ENCODE results near the gene MTMR10.
A peak's percentile ranks its signal among the peaks of the same experiment; 100 is the strongest.

Gene MTMR10, protein sequence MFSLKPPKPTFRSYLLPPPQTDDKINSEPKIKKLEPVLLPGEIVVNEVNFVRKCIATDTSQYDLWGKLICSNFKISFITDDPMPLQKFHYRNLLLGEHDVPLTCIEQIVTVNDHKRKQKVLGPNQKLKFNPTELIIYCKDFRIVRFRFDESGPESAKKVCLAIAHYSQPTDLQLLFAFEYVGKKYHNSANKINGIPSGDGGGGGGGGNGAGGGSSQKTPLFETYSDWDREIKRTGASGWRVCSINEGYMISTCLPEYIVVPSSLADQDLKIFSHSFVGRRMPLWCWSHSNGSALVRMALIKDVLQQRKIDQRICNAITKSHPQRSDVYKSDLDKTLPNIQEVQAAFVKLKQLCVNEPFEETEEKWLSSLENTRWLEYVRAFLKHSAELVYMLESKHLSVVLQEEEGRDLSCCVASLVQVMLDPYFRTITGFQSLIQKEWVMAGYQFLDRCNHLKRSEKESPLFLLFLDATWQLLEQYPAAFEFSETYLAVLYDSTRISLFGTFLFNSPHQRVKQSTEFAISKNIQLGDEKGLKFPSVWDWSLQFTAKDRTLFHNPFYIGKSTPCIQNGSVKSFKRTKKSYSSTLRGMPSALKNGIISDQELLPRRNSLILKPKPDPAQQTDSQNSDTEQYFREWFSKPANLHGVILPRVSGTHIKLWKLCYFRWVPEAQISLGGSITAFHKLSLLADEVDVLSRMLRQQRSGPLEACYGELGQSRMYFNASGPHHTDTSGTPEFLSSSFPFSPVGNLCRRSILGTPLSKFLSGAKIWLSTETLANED

DNA sequence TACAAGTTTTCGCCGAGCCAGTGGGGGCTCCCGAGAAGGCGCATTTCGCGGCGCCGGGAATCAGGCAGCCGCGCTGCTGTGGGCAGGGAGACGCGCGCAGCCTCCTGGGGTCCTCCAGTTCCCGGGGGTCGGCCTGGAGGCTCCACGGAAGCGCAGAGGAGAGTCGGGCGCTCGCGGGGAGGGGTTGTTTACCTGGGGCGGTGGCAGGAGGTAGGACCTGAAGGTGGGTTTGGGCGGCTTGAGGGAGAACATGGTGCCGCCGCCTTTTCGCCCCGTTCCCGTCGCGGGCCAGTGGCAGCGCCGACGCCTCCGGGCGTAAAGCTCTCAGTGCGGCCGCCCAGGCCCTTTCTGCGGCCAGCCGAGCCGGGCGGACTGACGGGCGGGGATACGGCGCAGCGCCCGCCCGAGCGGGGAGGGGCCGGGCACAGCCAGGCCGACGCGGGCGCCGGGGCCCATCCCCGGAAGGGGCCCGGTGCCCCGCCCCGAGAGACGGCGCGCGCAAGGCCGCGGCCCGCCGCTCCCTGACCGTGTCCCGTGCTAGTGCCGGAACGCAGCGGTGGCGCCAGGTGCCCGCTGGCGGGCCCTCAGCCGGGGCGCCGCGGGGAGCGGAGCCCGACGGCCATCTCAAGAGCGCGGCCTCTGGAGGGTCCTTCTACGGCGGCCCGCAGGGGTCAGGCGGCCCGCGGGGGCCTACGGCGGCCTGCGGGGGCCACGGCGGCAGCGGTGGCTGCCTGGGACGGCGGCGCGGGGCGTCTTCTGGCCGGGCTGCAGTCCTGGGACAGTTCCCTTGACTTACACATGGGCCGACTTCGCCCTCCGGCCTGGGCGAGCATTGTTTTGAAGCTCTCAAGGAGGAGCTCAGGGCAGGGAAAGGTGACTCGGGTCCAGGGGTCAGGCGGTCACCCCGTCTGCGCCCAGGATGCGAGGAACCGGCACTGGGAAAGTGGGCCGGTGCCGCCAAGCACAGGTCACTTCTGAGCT is at the start of gene MTMR10:
MTMR10 (minus strand) TSS at position 374 of the 981 bp plus-strand sequence; CDS start at position 252, 122 bp downstream.
- peak; percentile 84 for DNase-seq

DNA sequence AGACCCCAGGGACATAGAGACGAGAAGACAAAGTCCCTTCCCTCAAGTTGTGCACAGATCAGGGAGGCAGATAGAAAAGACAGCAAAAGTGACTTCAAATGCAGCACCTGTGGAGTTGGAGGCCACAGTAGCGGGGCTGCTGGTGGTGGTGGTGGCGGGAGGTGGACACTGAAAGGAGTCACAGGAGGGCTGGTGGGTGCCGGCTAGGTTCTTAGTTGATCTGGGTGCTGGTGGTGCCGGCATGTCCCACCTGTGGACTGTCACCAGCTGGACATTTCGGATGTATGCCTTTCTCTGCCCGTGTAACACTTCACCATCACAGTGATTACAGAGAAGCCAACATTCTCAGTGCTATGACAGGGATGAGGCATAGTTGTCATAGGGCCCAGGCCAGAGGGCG is 49.2 kb upstream of the MTMR10 start:
- DNase-seq, result no peak

DNA sequence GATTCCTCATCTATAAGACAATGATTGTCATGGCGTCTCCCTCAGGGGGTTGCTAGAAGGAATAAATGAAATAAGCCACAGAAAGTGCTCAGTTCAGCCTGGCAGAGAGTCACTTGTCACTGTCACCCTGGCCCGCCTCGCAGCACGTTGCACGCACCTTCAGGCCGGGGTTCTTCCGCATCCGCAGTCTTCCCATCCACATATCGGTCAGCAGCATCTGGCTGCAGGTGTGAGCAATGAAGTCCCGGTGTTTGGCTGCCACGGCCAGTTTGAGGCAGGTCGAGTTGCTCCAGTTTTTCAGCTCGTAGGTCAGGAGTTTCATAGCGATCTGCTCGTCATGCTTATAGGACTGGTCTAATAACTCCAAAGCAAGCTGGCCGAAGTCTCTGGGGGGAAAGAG is 48.5 kb upstream of the MTMR10 start:
- DNase-seq, result no peak

DNA sequence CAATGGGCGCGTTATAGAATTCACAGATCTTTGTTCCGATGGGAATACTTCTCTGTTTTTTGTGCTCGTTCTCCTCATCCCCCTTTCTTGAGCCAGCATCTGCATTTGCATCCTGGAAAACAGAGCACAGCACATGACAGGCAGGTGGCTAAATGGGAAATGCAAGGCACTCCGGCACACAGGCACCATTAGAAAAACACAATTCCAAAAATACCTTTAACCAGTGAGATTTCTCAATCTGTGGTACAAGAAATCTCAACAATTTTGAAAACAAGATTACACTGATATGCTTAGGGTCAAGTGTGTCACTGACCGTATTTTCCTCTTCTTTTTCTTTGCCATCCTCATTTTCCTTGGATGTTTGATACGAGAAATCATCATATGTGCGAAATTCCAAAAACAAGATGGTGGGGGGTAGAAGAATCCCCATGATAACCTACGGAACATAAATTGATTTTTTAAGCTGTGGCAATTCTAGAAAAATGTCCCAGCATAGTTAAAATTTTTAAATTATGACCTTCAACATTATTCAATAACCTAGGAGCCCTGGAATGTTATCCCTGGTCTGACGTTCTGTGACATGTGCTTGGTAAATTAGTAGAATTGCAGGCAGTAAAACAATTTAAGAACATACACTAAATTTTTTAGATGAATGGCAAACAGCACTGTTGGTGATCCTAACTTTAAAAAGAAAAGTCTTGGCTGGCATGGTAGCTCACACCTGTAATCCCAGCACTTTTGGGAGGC is 46.5 kb upstream of the MTMR10 start:
- no peak for DNase-seq

DNA sequence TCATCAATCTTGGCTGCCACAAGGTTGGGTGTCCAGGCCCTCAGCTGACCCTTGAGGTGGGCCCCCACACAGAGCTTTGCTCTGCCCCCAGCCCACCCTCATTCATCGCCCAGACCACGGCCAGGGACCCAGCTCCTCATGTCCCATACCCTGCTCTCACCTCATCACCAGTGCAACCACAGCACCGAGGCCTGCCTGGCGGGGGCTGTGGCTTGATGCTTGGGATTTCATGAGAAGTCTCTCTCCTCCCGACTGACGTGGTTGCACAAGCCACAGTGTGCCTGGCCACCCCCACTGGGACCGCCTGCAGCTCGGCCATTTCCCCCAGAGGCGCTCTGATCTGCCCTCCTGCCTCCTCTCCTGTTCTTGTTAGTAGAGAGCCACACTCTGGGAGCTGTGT is 45.4 kb upstream of the MTMR10 start:
- no peak for DNase-seq

DNA sequence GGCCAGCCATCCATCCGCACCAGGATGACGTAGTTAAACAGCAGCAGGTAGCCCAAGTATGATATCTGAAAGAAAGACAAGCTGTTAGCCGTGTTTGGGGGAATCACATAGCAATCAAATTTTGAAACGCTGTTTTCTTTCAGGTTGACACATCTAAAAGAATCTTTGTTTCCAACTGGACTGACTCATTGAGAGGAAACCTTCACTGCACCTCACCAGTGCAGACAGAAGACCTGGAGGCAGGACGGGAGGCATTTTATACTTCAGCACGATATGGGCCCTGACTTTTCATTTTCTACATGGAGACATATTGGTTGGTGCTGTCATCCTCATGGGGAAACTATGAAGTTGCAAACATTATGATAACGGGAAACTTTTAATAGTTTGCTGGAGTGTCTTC is 44.2 kb upstream of the MTMR10 start:
- DNase-seq, result no peak

DNA sequence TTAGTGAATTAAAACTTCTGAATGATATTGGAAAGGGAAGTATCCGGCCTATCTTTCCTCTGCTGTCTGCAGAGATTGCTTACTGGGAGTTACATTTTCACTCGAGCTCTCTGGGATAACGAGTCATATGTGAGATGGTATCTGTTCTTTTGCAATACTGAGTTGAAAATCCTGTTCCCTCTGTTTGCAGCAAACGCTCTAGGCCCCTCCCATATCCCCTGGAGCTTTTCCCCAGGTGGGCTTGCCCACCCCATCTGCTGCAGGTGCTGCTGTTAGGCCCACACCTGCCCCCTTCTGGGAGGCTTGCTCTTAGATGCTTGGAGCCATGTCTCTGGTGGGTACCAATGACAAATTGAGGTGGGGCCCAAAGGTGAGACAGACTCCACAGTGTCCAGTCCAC is 42.7 kb upstream of the MTMR10 start:
- DNase-seq, result no peak

DNA sequence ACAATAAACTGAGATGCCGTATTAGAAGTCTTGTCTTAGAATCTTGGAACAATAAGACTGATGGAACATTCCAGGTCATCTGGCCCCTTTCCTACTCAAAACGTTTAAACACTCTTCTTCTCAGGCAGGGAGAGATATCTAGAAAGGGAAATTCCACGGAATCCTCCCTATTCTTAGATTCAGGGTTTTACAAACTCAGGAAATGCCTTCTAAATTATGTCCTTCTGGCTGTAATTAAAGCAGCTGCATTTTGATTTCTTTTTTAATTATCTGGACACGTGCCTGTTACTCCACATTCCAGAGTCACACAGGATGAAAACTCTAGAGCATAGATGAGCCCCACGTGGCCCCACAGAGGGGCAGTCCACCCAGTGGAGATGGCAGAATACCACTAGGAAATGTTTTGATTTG is 41.5 kb upstream of the MTMR10 start:
- no peak for DNase-seq

DNA sequence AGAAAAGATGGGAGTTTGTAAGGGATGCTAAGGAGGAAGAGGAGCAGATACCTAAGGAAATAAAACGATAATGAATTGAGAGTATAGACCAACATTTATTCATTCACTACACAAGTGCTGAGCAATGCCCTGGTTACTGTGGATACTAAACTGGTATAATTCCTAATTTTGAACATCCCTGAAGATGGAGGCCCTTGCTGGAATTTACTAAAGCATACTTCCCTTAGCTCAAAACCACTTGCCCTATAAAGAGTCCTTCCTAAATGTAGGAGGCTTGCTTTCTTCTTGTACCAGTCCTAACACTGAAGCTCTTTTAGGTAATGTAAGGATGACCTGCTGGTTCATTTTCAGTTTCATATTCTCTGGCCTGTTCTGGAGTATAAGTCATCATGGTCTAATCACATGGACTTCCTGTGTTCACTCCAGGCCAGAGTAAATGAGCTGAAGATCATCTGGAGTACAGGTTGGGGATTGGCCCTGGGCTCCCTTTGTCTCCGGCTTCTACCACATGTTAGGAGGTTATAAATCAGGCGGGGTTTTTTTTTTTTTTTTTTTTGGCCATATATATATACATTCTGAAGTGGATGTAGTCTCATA is 40.1 kb upstream of the MTMR10 start:
- no peak for DNase-seq

DNA sequence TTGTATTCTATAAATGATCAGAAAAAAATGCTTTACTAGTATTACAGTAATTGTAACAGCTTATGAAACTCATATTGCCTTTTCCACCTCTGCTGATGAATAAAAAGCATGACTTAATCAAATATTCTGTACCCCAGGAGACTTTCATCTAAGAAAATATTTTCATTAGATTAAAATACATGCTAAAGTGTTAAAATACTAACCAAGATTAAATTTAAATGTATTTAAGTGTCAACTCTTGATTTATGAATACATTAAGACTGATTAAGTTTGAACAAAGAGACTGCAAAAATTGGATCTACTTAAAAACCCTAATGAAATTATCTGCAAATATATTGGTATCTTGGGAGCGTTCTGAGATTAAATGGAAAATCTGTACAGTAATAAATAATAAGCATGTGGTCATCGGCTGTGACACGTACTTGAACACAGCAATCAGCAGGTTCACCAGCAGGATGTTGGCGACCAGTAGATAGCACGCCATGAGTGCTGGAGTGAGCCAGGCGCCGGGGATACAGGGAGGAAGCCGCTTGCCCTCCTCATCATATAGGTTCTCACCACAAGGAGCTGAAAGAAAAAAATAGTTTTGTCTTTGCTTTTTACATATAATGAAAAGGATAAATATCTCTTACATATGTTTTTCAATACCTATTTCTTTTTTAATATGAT is 36.6 kb upstream of the MTMR10 start:
- DNase-seq, result no peak

DNA sequence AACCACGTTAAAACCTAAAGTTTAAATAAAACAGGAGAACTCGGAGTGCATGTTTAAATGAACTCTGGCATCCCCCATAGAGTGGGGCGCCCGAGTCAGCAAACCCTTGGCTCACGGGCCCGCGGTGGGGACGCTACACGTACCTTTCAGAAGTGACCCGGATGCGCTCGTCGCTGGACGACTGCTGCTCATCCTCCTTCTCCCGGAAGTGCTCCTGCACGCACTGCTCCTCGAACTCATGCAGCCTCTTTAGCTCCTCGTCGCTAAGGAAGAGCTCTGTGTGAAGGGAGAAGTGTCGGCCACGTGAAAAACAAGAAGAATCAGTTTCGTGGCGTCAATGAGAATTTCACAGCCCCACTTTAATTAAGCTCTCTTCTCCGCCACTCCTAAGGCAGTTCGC is 34.6 kb upstream of the MTMR10 start:
- no peak for DNase-seq

DNA sequence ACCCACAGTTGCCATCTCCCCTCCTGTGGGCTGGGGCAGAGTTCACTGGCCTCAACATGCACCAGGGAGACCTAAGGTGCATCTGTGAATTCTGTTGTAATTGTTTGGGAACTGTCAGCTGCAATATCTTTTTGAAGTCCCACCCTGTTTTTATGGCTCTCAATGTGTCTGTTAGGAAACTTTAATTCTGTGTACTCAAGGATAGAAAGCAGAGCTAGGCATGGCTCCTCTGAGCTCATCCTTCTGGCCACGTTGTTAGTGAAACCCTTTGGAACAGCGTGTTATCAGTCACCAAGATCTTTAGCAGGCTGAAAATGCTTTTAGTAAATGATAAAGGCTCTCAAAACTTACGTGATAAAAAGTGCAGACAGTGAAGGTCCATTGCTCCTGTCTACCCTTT is 33.6 kb upstream of the MTMR10 start:
- DNase-seq, result no peak

DNA sequence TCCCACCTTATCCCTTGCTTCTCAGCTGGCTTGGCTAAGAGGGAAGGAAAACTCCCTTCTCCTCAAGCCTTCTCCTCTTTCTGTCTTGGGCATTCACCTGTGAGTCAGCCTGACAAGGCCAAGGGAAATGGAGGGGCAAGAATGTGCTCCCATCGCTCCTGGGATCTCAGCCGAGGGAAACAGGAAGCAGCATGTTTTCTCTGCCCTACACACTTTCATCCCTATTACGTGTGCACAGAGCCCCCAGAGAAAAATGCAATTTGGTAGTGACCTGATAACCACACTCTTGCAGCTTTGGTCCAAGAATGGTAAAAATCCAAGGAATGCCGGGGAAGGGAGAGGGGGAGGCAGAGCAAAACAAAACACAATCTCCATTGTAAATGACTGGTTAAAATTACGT is 32.9 kb upstream of the MTMR10 start:
- DNase-seq, result no peak

DNA sequence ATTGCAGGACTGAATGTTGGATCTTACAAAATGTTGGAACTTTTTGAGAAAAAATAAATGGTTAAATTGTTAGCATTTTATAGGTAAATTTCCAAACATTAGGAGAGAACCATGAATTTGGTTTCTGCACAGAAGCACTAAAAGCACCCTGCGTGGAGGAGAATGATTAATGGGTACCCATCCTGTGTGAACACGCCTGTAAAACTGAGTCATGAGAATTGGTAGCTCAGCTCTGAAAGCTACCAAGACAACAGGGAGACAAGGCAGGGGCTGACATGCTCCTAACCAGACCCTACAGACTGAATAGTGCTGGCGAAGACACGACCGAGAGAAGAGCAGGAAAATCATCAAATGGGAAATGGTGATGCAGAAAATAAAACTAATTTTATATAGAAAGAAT is 32.4 kb upstream of the MTMR10 start:
- DNase-seq, result no peak

DNA sequence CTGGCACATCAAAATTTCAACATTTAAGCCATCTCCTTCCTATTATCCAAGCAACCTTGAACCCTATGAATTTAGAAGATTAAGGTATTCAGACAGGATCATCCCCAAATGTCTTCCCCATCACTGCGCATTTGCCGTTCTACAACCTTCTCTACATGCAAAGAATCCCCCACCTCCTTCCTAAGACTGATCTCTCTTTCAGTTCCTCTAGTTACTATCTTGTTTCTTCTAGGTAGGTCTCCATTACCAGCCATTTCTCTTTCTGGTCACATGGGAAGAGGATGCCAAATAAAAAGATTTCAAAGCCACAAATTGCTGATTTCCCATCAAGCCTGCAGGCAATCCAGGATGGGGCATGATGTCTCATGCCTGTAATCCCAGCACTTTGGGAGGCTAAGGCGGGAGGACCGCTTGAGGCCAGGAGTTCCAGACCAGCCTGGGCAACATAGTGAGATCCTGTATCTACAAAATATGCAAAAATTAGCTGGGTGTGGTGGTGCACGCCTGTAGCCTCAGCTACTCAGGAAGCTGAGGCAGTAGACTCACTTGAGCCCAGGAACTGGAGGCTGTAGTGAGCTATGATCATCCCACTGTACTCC is 29.7 kb upstream of the MTMR10 start:
- DNase-seq, result no peak

DNA sequence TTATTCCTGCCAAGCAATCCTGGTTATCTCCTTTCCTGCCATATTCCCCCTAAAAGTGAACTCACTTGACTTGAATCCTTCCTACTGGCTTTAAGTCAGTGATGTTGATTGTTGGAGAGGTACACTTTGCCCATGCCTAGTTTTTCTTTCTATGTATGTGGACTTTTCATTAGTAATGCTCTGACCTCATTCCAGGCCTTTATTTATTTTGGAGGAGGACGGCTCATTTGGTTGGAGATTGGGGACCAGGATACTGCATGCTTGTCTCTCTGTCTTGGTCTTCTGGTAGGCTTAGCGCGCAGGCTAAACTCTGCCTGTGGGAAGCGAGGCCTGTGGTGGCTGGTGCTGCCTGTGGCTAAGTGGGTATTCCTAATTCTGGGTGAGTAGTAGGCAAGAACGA is 29.1 kb upstream of the MTMR10 start:
- DNase-seq, result no peak

DNA sequence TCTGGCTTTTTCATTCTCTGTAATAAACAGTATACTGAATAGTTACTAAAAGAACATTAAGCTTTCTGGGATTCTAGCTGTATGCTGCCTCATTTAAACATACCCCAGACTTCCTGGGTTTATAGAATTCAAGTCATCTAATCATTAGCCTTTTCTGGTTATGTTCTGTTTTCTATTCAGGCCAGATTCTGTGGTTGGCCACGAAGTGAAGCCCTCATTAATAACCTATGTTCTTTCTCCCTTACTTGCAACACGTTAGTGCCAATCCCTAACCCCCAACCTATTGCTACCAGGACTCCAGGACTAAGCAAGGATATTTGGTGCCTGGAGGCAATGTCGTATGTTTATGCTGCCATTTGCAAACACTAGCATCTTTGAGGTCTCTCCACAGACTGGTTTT is 28.6 kb upstream of the MTMR10 start:
- no peak for DNase-seq

DNA sequence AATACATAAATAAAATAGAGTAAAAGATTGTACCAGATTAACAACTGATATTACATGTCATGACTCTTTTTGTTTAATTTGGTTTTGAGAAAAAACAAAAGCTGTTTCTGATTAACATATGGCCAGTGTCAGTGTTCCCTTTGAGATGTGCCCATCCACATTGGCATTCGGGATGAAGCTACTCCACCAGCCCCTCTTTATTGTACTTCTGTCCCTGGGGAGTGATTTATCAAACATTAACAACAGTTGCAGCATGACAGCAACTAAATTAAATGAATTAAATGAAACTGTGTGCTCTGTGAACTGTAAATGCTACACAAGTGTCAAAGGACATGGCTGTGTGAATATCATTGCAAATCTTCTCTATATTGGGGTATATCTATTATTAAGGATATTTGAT is 25.9 kb upstream of the MTMR10 start:
- DNase-seq, result no peak

DNA sequence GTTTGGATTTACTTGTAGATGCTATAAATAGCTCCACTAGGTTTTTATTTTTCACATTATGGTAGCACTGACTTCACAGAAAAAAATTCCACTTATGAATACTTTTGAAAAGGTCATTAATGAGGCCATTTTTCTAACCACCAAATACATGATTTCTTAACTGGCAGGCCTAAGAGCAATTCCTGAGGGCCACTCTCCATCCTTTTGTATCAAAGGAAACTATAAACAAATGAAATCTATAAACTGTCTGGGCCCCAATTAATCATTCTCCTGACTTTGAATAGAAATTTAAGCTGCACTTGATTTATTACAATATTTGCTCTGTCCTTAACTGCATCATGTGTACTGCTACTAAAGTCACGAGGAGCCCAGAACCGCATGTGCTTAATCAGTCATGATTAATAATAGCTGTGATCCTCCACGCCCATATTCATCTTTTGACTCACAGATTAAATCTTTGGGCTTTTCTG is 25.1 kb upstream of the MTMR10 start:
- DNase-seq, result no peak

DNA sequence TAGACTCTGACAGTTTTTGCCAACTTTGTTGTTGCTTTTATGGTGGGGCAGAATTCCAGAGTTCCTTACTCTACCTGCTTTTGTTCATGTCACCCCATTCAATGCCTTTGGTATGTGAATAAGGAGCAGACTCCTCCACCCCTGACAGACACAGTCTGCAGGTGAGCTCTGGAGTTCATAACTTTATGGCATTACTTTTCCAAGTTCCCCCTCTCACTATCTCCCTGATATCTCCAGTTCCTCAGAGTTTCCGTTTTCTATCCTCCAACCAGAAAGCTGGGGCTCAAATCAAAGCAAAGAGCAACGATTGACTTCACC is 23.1 kb upstream of the MTMR10 start:
- no peak for DNase-seq

Data from right hindlimb (tissue), 1 donor.